HUES48 (cell line): Measurements from ENCODE around the gene GPA33.
A peak's percentile ranks its signal among the peaks of the same experiment; 100 is the strongest.

Experiments
- H3K27ac ChIP-seq: one replicate; pipeline ENCODE4 v1.7.0; 2013; ENCODE audit warnings: low read depth, low read length, inconsistent platforms
- H3K27me3 ChIP-seq: 2 replicates; pipeline ENCODE4 v1.6.1; 2013; ENCODE audit warnings: mild to moderate bottlenecking, low read length; ENCODE audit not compliant: control insufficient read depth, insufficient read depth
- H3K36me3 ChIP-seq: 2 replicates; pipeline ENCODE4 v1.6.1; 2013; ENCODE audit warnings: low read length; ENCODE audit not compliant: control insufficient read depth, insufficient read depth
- H3K4me1 ChIP-seq: 2 replicates; pipeline ENCODE4 v1.6.1; 2013; ENCODE audit warnings: mild to moderate bottlenecking, low read length; ENCODE audit not compliant: control insufficient read depth, insufficient read depth
- H3K4me3 ChIP-seq: 2 replicates; pipeline ENCODE4 v1.5.1; 2013; ENCODE audit warnings: mild to moderate bottlenecking, low read depth, low read length
- H3K9ac ChIP-seq: 2 replicates; pipeline ENCODE4 v1.6.1; 2013; ENCODE audit warnings: mild to moderate bottlenecking, low read depth, low read length, moderate library complexity
- H3K9me3 ChIP-seq: 2 replicates; pipeline ENCODE4 v1.6.1; 2013; ENCODE audit warnings: low read length; ENCODE audit not compliant: control insufficient read depth, insufficient read depth

GPA33 gene

GRCh38 chr1:167128261-167129227 lies 38.4 kb upstream of the GPA33 start:
- no peak overlapping the region for H3K4me3 ChIP-seq
- H3K27me3 ChIP-seq: no peaks in the 10 kb centered on the region
- no peak overlapping the region for H3K9ac ChIP-seq
- no peaks in the 10 kb centered on the region for H3K9me3 ChIP-seq
- no peaks in the 10 kb centered on the region for H3K36me3 ChIP-seq
- no peak overlapping the region for H3K27ac ChIP-seq
- H3K4me1 ChIP-seq: no peaks in the 10 kb centered on the region; the same call in 1 of the 2 replicates

- no peak overlapping the region for H3K9ac ChIP-seq
- H3K27me3 ChIP-seq: no peaks in the 10 kb centered on the region
Observed at GRCh38 chr1:167127661-167128060, 37.5 kb upstream of the GPA33 start.

GRCh38 chr1:167127236-167127635 lies 37.1 kb upstream of the GPA33 start:
- Histone ChIP-seq H3K4me1 (peaks cover 6% of the 10 kb centered on the region), H3K27ac (no peak overlapping the region), H3K27me3 (no peaks in the 10 kb centered on the region)

More at GRCh38 chr1:167127661-167128060, 37.5 kb upstream of the GPA33 start:
- Histone ChIP-seq H3K4me3 (no peak overlapping the region), H3K36me3 (no peaks in the 10 kb centered on the region), H3K9me3 (no peaks in the 10 kb centered on the region), H3K4me1 (peaks cover 2% of the 10 kb centered on the region), H3K27ac (no peak overlapping the region)

GRCh38 chr1:167126811-167127210 lies 36.6 kb upstream of the GPA33 start:
- Histone ChIP-seq H3K4me1 (peaks cover 10% of the 10 kb centered on the region), H3K4me3 (no peak overlapping the region), H3K27me3 (no peaks in the 10 kb centered on the region), H3K27ac (no peak overlapping the region), H3K9ac (no peak overlapping the region), H3K9me3 (no peaks in the 10 kb centered on the region), H3K36me3 (no peaks in the 10 kb centered on the region)

More at GRCh38 chr1:167127236-167127635, 37.1 kb upstream of the GPA33 start:
- H3K4me3 ChIP-seq: no peak overlapping the region
- no peak overlapping the region for H3K9ac ChIP-seq
- no peaks in the 10 kb centered on the region for H3K9me3 ChIP-seq
- no peaks in the 10 kb centered on the region for H3K36me3 ChIP-seq

GRCh38 chr1:167126317-167126716 lies 36.1 kb upstream of the GPA33 start:
- H3K9ac ChIP-seq: no peak overlapping the region
- no peak overlapping the region for H3K27ac ChIP-seq
- no peaks in the 10 kb centered on the region for H3K9me3 ChIP-seq
- H3K4me3 ChIP-seq: no peak overlapping the region
- H3K4me1 ChIP-seq: peaks cover 15% of the 10 kb centered on the region
- no peaks in the 10 kb centered on the region for H3K36me3 ChIP-seq
- H3K27me3 ChIP-seq: 0 out of 2 replicates have a peak, but pooled peaks cover 4% of the 10 kb centered on the region

GRCh38 chr1:167122568-167122967 lies 32.4 kb upstream of the GPA33 start:
- Histone ChIP-seq H3K27ac (no peak overlapping the region), H3K4me1 (peaks cover 17% of the 10 kb centered on the region), H3K27me3 (peaks cover 9% of the 10 kb centered on the region), H3K4me3 (no peak overlapping the region), H3K9ac (no peak overlapping the region), H3K9me3 (no peaks in the 10 kb centered on the region), H3K36me3 (no peaks in the 10 kb centered on the region)

- Histone ChIP-seq H3K9me3 (no peaks in the 10 kb centered on the region), H3K4me1 (peaks cover 17% of the 10 kb centered on the region), H3K4me3 (peak overlapping the region; percentile 75), H3K27me3 (peaks cover 9% of the 10 kb centered on the region), H3K9ac (no peak overlapping the region), H3K27ac (no peak overlapping the region), H3K36me3 (no peaks in the 10 kb centered on the region)
Observed at GRCh38 chr1:167122121-167122480, 31.9 kb upstream of the GPA33 start.

- Histone ChIP-seq H3K9ac (peak overlapping the region; percentile 61), H3K27ac (peak overlapping the region; percentile 34), H3K4me3 (peak overlapping the region; percentile 75)
Observed at GRCh38 chr1:167121375-167122120, 31.4 kb upstream of the GPA33 start.

GRCh38 chr1:167120899-167121298 lies 30.7 kb upstream of the GPA33 start:
- Histone ChIP-seq H3K4me1 (peaks cover 20% of the 10 kb centered on the region), H3K27ac (no peak overlapping the region), H3K4me3 (peak overlapping the region; percentile 75), H3K36me3 (no peaks in the 10 kb centered on the region), H3K9me3 (no peaks in the 10 kb centered on the region), H3K27me3 (peaks cover 9% of the 10 kb centered on the region), H3K9ac (peak overlapping the region; percentile 61; the same call in 1 of the 2 replicates)

More at GRCh38 chr1:167121375-167122120, 31.4 kb upstream of the GPA33 start:
- peaks cover 17% of the 10 kb centered on the region for H3K4me1 ChIP-seq
- peaks cover 9% of the 10 kb centered on the region for H3K27me3 ChIP-seq
- no peaks in the 10 kb centered on the region for H3K9me3 ChIP-seq
- H3K36me3 ChIP-seq: no peaks in the 10 kb centered on the region

GRCh38 chr1:167119696-167120095 lies 29.5 kb upstream of the GPA33 start:
- H3K9me3 ChIP-seq: no peaks in the 10 kb centered on the region
- peaks cover 9% of the 10 kb centered on the region for H3K27me3 ChIP-seq
- no peak overlapping the region for H3K27ac ChIP-seq
- no peak overlapping the region for H3K4me3 ChIP-seq
- H3K4me1 ChIP-seq: peaks cover 23% of the 10 kb centered on the region
- H3K9ac ChIP-seq: no peak overlapping the region
- no peaks in the 10 kb centered on the region for H3K36me3 ChIP-seq

- Histone ChIP-seq H3K27me3 (peaks cover 9% of the 10 kb centered on the region), H3K27ac (no peak overlapping the region)
Observed at GRCh38 chr1:167118188-167118587, 28.0 kb upstream of the GPA33 start.

More at GRCh38 chr1:167118188-167118587, 28.0 kb upstream of the GPA33 start:
- H3K9me3 ChIP-seq: no peaks in the 10 kb centered on the region
- H3K36me3 ChIP-seq: no peaks in the 10 kb centered on the region
- H3K9ac ChIP-seq: no peak overlapping the region
- H3K4me1 ChIP-seq: peaks cover 23% of the 10 kb centered on the region
- H3K4me3 ChIP-seq: no peak overlapping the region
